Heart left ventricle (tissue), 16 donors: ENCODE data around the gene DLL1. TPM values are rescaled to one million over a fixed set of nuclear protein-coding genes. Genes with fewer than 3 reads are reported as not detected.
A peak's percentile ranks its signal among the peaks of the same experiment; 100 is the strongest.

ENCODE experiments used
- ATAC-seq, 4 donors: fragments of 200-7000 bp; cut with Tn5 transposase; one replicate each; pipeline ENCODE4 v1.9.1; 2020 to 2022; ENCODE audit warnings: moderate library complexity in 4 of 4, mild to moderate bottlenecking in 3 of 4, moderate number of reproducible peaks in 1 of 4
- DNase-seq, 5 donors: peaks; one replicate each; pipeline ENCODE4 v3.0.0-alpha.2; 2020
- H3K27ac ChIP-seq, 12 donors: fragments of 200-600 bp; sonication (generic) in 4 of 12; one replicate each; pipeline versions ENCODE4 v1.5.0 to v1.8.0; 2016 to 2022; ENCODE audit warnings: mild to moderate bottlenecking in 2 of 12
- H3K27me3 ChIP-seq, 9 donors: fragments of 200-600 bp; sonication (generic) in 2 of 9; one replicate each; pipeline versions ENCODE4 v1.5.1 to v1.8.0; 2016 to 2022; ENCODE audit warnings: mild to moderate bottlenecking in 3 of 9
- H3K36me3 ChIP-seq, 9 donors: fragments of 200-600 bp; sonication (generic) in 2 of 9; one replicate each; pipeline versions ENCODE4 v1.5.0 to v1.8.0; 2018 to 2022; ENCODE audit warnings: mild to moderate bottlenecking in 2 of 9
- H3K4me1 ChIP-seq, 12 donors: fragments of 200-600 bp; sonication (generic) in 4 of 12; one replicate each; pipeline versions ENCODE4 v1.5.0 to v1.8.0; 2016 to 2022; ENCODE audit warnings: mild to moderate bottlenecking in 3 of 12
- H3K4me3 ChIP-seq, 12 donors: fragments of 200-600 bp; sonication (generic) in 4 of 12; one replicate each; pipeline versions ENCODE4 v1.5.0 to v1.8.0; 2017 to 2022; ENCODE audit warnings: mild to moderate bottlenecking in 9 of 12, moderate library complexity in 4 of 12
- H3K9me3 ChIP-seq, 12 donors: fragments of 200-600 bp; sonication (generic) in 4 of 12; one replicate each; pipeline versions ENCODE4 v1.5.0 to v1.8.0; 2016 to 2022; ENCODE audit warnings: mild to moderate bottlenecking in 1 of 12
- CTCF ChIP-seq, 12 donors: fragments of 200-600 bp; sonication (generic) in 4 of 12; IDR thresholded peaks; one replicate each; pipeline versions ENCODE4 v1.5.0 to v1.8.0; 2018 to 2022; ENCODE audit warnings: antibody characterized with exemption in 12 of 12, mild to moderate bottlenecking in 5 of 12
- POLR2A ChIP-seq, 2 donors: fragments of 450-650 bp; IDR thresholded peaks; one replicate each; pipeline ENCODE4 v1.6.1; 2017; ENCODE audit warnings: antibody characterized with exemption in 2 of 2, mild to moderate bottlenecking in 2 of 2, moderate library complexity in 2 of 2
- WGBS, 4 donors: extraction: QIAGEN DNeasy Blood & Tissue Kit in 2 of 4; methylation state at CpG; one replicate each; pipeline versions ENCODE4 v1.1.5 to v1.1.7; 2013 to 2018; 5-methylcytosine and 5-hydroxymethylcytosine counted together
- intact Hi-C, 10 donors: fragments of 100-400 bp; cut with DNase I; formaldehyde crosslinking; loops; one replicate each; pipeline versions ENCODE4 v1.11.1 to v1.14.2; 2022
- polyA plus RNA-seq, 2 donors: library from polyadenylated mRNA; stranded (reverse); fragments of 200-250 nt; gene quantifications; one replicate each; pipeline ENCODE4 v1.2.3, GENCODE V29; 2013
- total RNA-seq, 9 donors: library from RNA; depleted of rRNA in 2 of 9; stranded (reverse); fragments of >200 nt in 2 of 9; fragmentation: NEBNext Ultra II Directional in 3 of 9; extraction: Animal tissue kit (Norgen Biotek cat#: 25700) in 3 of 9; gene quantifications; one replicate each; pipeline versions ENCODE4 v1.1.0 to v1.2.4, GENCODE V29; 2016 to 2023
- donor health status: ischemic (EF 13 %, LVEDD 7.1; RV severe dilation, severe dysfunction).
- donor health status: healthy with polysubstance abuse.
- donor health status: DM: no; HTN: yes; CAD: no.
- donor health status: DM: no; HTN: no; CAD: no.
- donor health status: ischemic (EF 25% LVEDD 6.9; RV normal size, moderate dysfunction).
- donor health status: ischemic (EF 25% LVEDD 5.7; RV mildly dilated, moderate dysfunction).
- donor health status: healthy.
- donor health status: DM: yes; HTN: yes; CAD: no.
- donor health status: ischemic (EF 35%, LVEDD 5.7; RV mildly dilated, moderate dysfunction).
- donor health status: nonischemic (EF 11% LVEDD 7.7; RV severe dilation, severe dysfunction).
- donor health status: DM: yes; HTN: yes; CAD: no.
- donor health status: PGD.
- donor health status: ischemic (EF 29% LVEDD 5.4; RV normal size, mild dysfunction).
- donor health status: nonischemic (EF 23%, LVEDD 6.1; RV moderate dilation, normal function).

DLL1 gene
- total and polyA plus RNA-seq, 11 donors, result 2.6 to 10.7 (median 8.0) TPM

GRCh38 chr6:170238741-170239565 is 51.9 kb downstream of the DLL1 start:
- H3K27me3 ChIP-seq, result peaks cover 0 to 3% (median 0%) of the 10 kb centered on the region in 9 donors
- H3K9me3 ChIP-seq, result no peaks in the 10 kb centered on the region
- no peaks in the 10 kb centered on the region for H3K36me3 ChIP-seq
- intact Hi-C loops, result no loop called here
- DNase-seq, result peak in 1 of 5 donors; percentile 12
- H3K4me3 ChIP-seq, result no peak overlapping the region
- H3K4me1 ChIP-seq, result peaks cover 0 to 3% (median 0%) of the 10 kb centered on the region in 12 donors
- TF ChIP-seq CTCF (IDR thresholded peaks at IDR 0.05) (no peak), POLR2A (IDR thresholded peaks at IDR 0.05) (no peak)
- 84 to 88% (median 87%) methylated on average over 16 to 20 of the region's 20 CpGs for WGBS, 4 donors
- no peak overlapping the region for H3K27ac ChIP-seq
- ATAC-seq, result no peak

- H3K36me3 ChIP-seq, result no peaks in the 10 kb centered on the region
- ATAC-seq (no peak), DNase-seq (peak in 1 of 5 donors; percentile 8)
- no peaks in the 10 kb centered on the region for H3K4me1 ChIP-seq
- no peak for TF ChIP-seq POLR2A (IDR thresholded peaks at IDR 0.05)
- no peak for TF ChIP-seq CTCF (IDR thresholded peaks at IDR 0.05)
- intact Hi-C loops, result no loop called here
- H3K27ac ChIP-seq, result no peak overlapping the region
- WGBS, 4 donors, result 75 to 93% (median 89%) methylated on average over 10 to 19 of the region's 19 CpGs
- H3K4me3 ChIP-seq, result no peak overlapping the region
- H3K9me3 ChIP-seq, result no peaks in the 10 kb centered on the region
- peaks cover 0 to 3% (median 0%) of the 10 kb centered on the region in 9 donors for H3K27me3 ChIP-seq
These were observed 52.7 kb downstream of the DLL1 start for GRCh38 chr6:170237999-170238740.

- ATAC-seq, result no peak
- 83 to 88% (median 86%) methylated on average over 21 to 24 of the region's 24 CpGs for WGBS, 4 donors
- peak in 1 of 5 donors; percentile 10 for DNase-seq
- Histone ChIP-seq H3K9me3 (no peaks in the 10 kb centered on the region), H3K4me1 (no peaks in the 10 kb centered on the region), H3K4me3 (no peak overlapping the region), H3K27ac (no peak overlapping the region), H3K36me3 (no peaks in the 10 kb centered on the region), H3K27me3 (peaks cover 0 to 3% (median 0%) of the 10 kb centered on the region in 9 donors)
- intact Hi-C loops, result no loop called here
- no peak for TF ChIP-seq CTCF (IDR thresholded peaks at IDR 0.05)
These were observed 54.6 kb downstream of the DLL1 start for GRCh38 chr6:170236131-170236836.
